H1 (cell line): ENCODE data around the gene SND1. TPM values are rescaled to one million over a fixed set of nuclear protein-coding genes. Genes with fewer than 3 reads are reported as not detected.

ENCODE experiments used
- CTCF ChIA-PET: fragments of 300-600 bp; sonication (Branson Sonifier 250); formaldehyde crosslinking; loops from one replicate; lab custom pipeline; 2021; ENCODE audit not compliant: partially characterized antibody; lab: Charles Lee
- POLR2A ChIA-PET: fragments of 300-600 bp; sonication (Branson Sonifier 250); formaldehyde crosslinking; loops from one replicate; lab custom pipeline; 2021; ENCODE audit warnings: inconsistent platforms; ENCODE audit not compliant: partially characterized antibody; lab: Charles Lee
- DNase-seq, 2 experiments: peaks; one replicate each; pipeline versions ENCODE4 v3.0.0 to v3.0.0-alpha.2; 2010 to 2022; ENCODE audit warnings: low spot score in 2 of 2, low read depth in 1 of 2, mixed read lengths in 1 of 2
- FAIRE-seq: peaks from 2 replicates; lab custom pipeline; 2011; peaks lifted over from hg19 to GRCh38; lab: Jason Lieb, UNC
- H2AFZ ChIP-seq: 2 replicates; pipeline ENCODE4 v1.8.1; 2012; ENCODE audit warnings: low read length, inconsistent platforms
- H2AK5ac ChIP-seq: 2 replicates; pipeline ENCODE4 v1.6.1; 2013; ENCODE audit warnings: low read depth, low read length
- H2BK120ac ChIP-seq: replicated peaks from 2 replicates; pipeline ENCODE3; 2013; ENCODE audit warnings: low read depth, low read length, inconsistent platforms
- H2BK12ac ChIP-seq: 2 replicates; pipeline ENCODE4 v1.6.1; 2013; ENCODE audit warnings: low read depth, low read length
- H2BK15ac ChIP-seq: 2 replicates; pipeline ENCODE4 v1.6.1; 2013; ENCODE audit warnings: low read length
- H2BK20ac ChIP-seq: 2 replicates; pipeline ENCODE4 v1.6.1; 2013; ENCODE audit warnings: low read length
- H2BK5ac ChIP-seq: 2 replicates; pipeline ENCODE4 v1.6.1; 2013; ENCODE audit warnings: low read depth, low read length
- H3K14ac ChIP-seq: 2 replicates; pipeline ENCODE4 v1.6.1; 2013; ENCODE audit warnings: inconsistent platforms; ENCODE audit not compliant: insufficient read length
- H3K18ac ChIP-seq: 2 replicates; pipeline ENCODE4 v1.6.1; 2013; ENCODE audit warnings: low read length; ENCODE audit errors: extremely low read depth
- H3K23ac ChIP-seq: 2 replicates; pipeline ENCODE4 v1.6.1; 2013; ENCODE audit warnings: inconsistent platforms; ENCODE audit not compliant: insufficient read length
- H3K23me2 ChIP-seq: 2 replicates; pipeline ENCODE4 v1.6.1; 2013; ENCODE audit warnings: low read depth, low read length
- H3K27ac ChIP-seq: 2 replicates; pipeline ENCODE4 v1.6.1; 2011; ENCODE audit warnings: low read depth, low read length, inconsistent platforms
- H3K27me3 ChIP-seq, 4 experiments: replicated peaks in 1 of 4; 1 replicate in 1 of 4; 2 replicates in 3 of 4; pipeline versions ENCODE4 v1.6.1 to v1.8.1; 2011 to 2013; ENCODE audit warnings: low read length in 3 of 4, mild to moderate bottlenecking in 3 of 4, inconsistent platforms in 2 of 4, mixed read lengths in 2 of 4, moderate library complexity in 1 of 4; ENCODE audit not compliant: control insufficient read depth in 3 of 4, insufficient read depth in 3 of 4; ENCODE audit errors: extremely low read depth in 1 of 4
- H3K36me3 ChIP-seq, 4 experiments: 2 replicates each; pipeline versions ENCODE4 v1.6.1 to v1.8.1; 2011 to 2013; ENCODE audit warnings: mild to moderate bottlenecking in 4 of 4, low read length in 3 of 4, moderate library complexity in 2 of 4, control low read depth in 1 of 4, inconsistent platforms in 1 of 4; ENCODE audit not compliant: insufficient read depth in 4 of 4, control insufficient read depth in 2 of 4
- H3K4ac ChIP-seq: replicated peaks from 2 replicates; pipeline ENCODE3; 2013; ENCODE audit warnings: low read length, low read depth, mixed read lengths, inconsistent platforms; ENCODE audit not compliant: insufficient read length
- H3K4me1 ChIP-seq, 4 experiments: replicated peaks in 1 of 4; 1 replicate in 1 of 4; 2 replicates in 3 of 4; pipeline versions ENCODE4 v1.6.1 to v1.8.1; 2011 to 2013; ENCODE audit warnings: low read length in 3 of 4, inconsistent platforms in 2 of 4, mixed read lengths in 1 of 4; ENCODE audit not compliant: insufficient read depth in 4 of 4, control insufficient read depth in 3 of 4
- H3K4me2 ChIP-seq, 2 experiments: 2 replicates each; pipeline versions ENCODE4 v1.6.1 to v1.8.1; 2011 to 2013; ENCODE audit warnings: low read depth in 2 of 2, low read length in 2 of 2, control low read depth in 1 of 2, inconsistent platforms in 1 of 2, mild to moderate bottlenecking in 1 of 2; ENCODE audit not compliant: insufficient read depth in 1 of 2
- H3K4me3 ChIP-seq, 4 experiments: fragments of 200-600, 300-600 bp in 1 of 4; sonication (generic), shearing (Covaris generic), sonication (Bioruptor Twin) in 1 of 4; 2 replicates each; pipeline versions ENCODE4 v1.5.1 to v1.8.1; 2011 to 2016; ENCODE audit warnings: low read length in 4 of 4, low read depth in 3 of 4, control low read depth in 2 of 4, inconsistent platforms in 2 of 4, mild to moderate bottlenecking in 2 of 4, mixed read lengths in 1 of 4, moderate library complexity in 1 of 4; ENCODE audit not compliant: insufficient read depth in 2 of 4; ENCODE audit errors: extremely low read depth in 1 of 4
- H3K56ac ChIP-seq: replicated peaks from 2 replicates; pipeline ENCODE3; 2013; ENCODE audit warnings: low read depth, mild to moderate bottlenecking, mixed read lengths, low read length, inconsistent platforms; ENCODE audit not compliant: insufficient read length
- H3K79me1 ChIP-seq: 2 replicates; pipeline ENCODE4 v1.6.1; 2013; ENCODE audit warnings: low read depth, low read length, control low read depth
- H3K79me2 ChIP-seq, 2 experiments: 2 replicates each; pipeline versions ENCODE4 v1.6.1 to v1.8.1; 2012 to 2013; ENCODE audit warnings: low read length in 2 of 2, mild to moderate bottlenecking in 2 of 2, inconsistent platforms in 1 of 2; ENCODE audit not compliant: insufficient read depth in 2 of 2, control insufficient read depth in 1 of 2
- H3K9ac ChIP-seq, 4 experiments: replicated peaks in 1 of 4; 1 replicate in 1 of 4; 2 replicates in 3 of 4; pipeline versions ENCODE4 v1.6.1 to v1.8.1; 2011 to 2013; ENCODE audit warnings: low read depth in 3 of 4, low read length in 3 of 4, control low read depth in 2 of 4, mild to moderate bottlenecking in 2 of 4, moderate library complexity in 2 of 4, inconsistent platforms in 1 of 4; ENCODE audit errors: extremely low read depth in 1 of 4
- H3K9me3 ChIP-seq, 2 experiments: 2 replicates each; pipeline versions ENCODE4 v1.6.1 to v1.8.1; 2012 to 2013; ENCODE audit warnings: mild to moderate bottlenecking in 2 of 2, moderate library complexity in 2 of 2, control low read depth in 1 of 2, inconsistent platforms in 1 of 2, low read depth in 1 of 2, low read length in 1 of 2, mixed read lengths in 1 of 2; ENCODE audit not compliant: insufficient read depth in 2 of 2
- H4K20me1 ChIP-seq, 2 experiments: replicated peaks in 1 of 2; 2 replicates each; pipeline versions ENCODE3 to v1.8.1; 2011 to 2013; ENCODE audit warnings: inconsistent platforms in 2 of 2, low read length in 2 of 2, mild to moderate bottlenecking in 1 of 2; ENCODE audit not compliant: insufficient read depth in 2 of 2, control insufficient read depth in 1 of 2
- H4K5ac ChIP-seq: 2 replicates; pipeline ENCODE4 v1.6.1; 2013; ENCODE audit warnings: low read length, low read depth, mixed read lengths, inconsistent platforms; ENCODE audit not compliant: insufficient read length
- H4K8ac ChIP-seq: 2 replicates; pipeline ENCODE4 v1.8.0; 2013; ENCODE audit warnings: mild to moderate bottlenecking, moderate library complexity, low read length, inconsistent platforms; ENCODE audit not compliant: insufficient read depth; ENCODE audit errors: extremely low read depth
- H4K91ac ChIP-seq: replicated peaks from 2 replicates; pipeline ENCODE3; 2013; ENCODE audit warnings: low read length, mixed read lengths, inconsistent platforms; ENCODE audit not compliant: insufficient read length
- ATF3 ChIP-seq: IDR thresholded peaks from 2 replicates; pipeline ENCODE4 v1.6.1; 2011; ENCODE audit warnings: low read depth, mild to moderate bottlenecking, low read length; ENCODE audit not compliant: insufficient read depth
- CBX8 ChIP-seq: fragments of 300-800, 300-1000 bp; sonication (generic); IDR thresholded peaks from 2 replicates; pipeline ENCODE4 v1.7.1; 2016; ENCODE audit warnings: low read depth, low read length, borderline replicate concordance
- CTCF ChIP-seq, 3 experiments: IDR thresholded peaks; 1 replicate in 2 of 3; 2 replicates in 1 of 3; pipeline versions ENCODE4 v1.5.1 to v1.6.1; 2011; ENCODE audit warnings: low read length in 3 of 3, mild to moderate bottlenecking in 3 of 3, inconsistent platforms in 2 of 3, low read depth in 1 of 3, moderate library complexity in 1 of 3; ENCODE audit not compliant: insufficient read depth in 1 of 3; ENCODE audit errors: control extremely low read depth in 1 of 3
- EZH2 ChIP-seq: fragments of 200-600 bp; sonication (generic); IDR thresholded peaks from 2 replicates; pipeline ENCODE4 v1.7.1; 2012; ENCODE audit warnings: low read depth, mild to moderate bottlenecking, moderate library complexity, low read length, inconsistent platforms; ENCODE audit not compliant: severe bottlenecking
- RAD21 ChIP-seq, 2 experiments: IDR thresholded peaks in 1 of 2; conservative IDR thresholded peaks in 1 of 2; 2 replicates each; pipeline ENCODE4 v1.6.1; 2011; ENCODE audit warnings: low read depth in 2 of 2, low read length in 2 of 2, improper control_type of control experiment in 1 of 2, inconsistent platforms in 1 of 2, mild to moderate bottlenecking in 1 of 2, moderate library complexity in 1 of 2
- RNF2 ChIP-seq: fragments of 200-900, 300-1000 bp; sonication (generic); IDR thresholded peaks from 2 replicates; pipeline ENCODE4 v1.7.1; 2016; ENCODE audit warnings: borderline replicate concordance, low read depth, mild to moderate bottlenecking, antibody characterized with exemption, low read length; ENCODE audit not compliant: poor library complexity, severe bottlenecking; ENCODE audit errors: missing control alignments
- SIRT6 ChIP-seq: IDR thresholded peaks from one replicate; pipeline ENCODE4 v1.7.1; 2012; ENCODE audit warnings: low read length, inconsistent platforms
- TAF7 ChIP-seq: optimal IDR thresholded peaks from 2 replicates; pipeline ENCODE3; 2011; ENCODE audit warnings: low read depth, mild to moderate bottlenecking, inconsistent platforms, low read length, moderate library complexity, borderline replicate concordance
- WGBS, 2 experiments: shearing (Covaris generic) in 1 of 2; methylation state at CpG; one replicate each; pipeline versions ENCODE4 v1.1.6 to v1.1.7; 2013 to 2015; ENCODE audit warnings: low lambda C conversion rate in 2 of 2, mixed read lengths in 2 of 2, inconsistent platforms in 1 of 2, low coverage in 1 of 2, missing lambda C conversion rate in 1 of 2; ENCODE audit not compliant: insufficient replicate concordance in 2 of 2, insufficient coverage in 1 of 2, insufficient read length in 1 of 2; ENCODE audit errors: extremely low coverage in 1 of 2, missing lambda C conversion rate in 1 of 2; 5-methylcytosine and 5-hydroxymethylcytosine counted together
- polyA plus RNA-seq, 7 experiments: library from polyadenylated mRNA; depleted of rRNA in 3 of 7; stranded (reverse) in 5 of 7; unstranded in 2 of 7; fragments of >200 nt in 5 of 7; fragments of 200-250 nt in 2 of 7; gene quantifications; 1 replicate in 5 of 7; 2 replicates in 1 of 7; 4 replicates in 1 of 7; pipeline versions ENCODE4 v1.2.1 to v1.2.3, GENCODE V29; 2011 to 2013; ENCODE audit warnings: missing spikeins in 2 of 7, mixed read lengths in 2 of 7
- total RNA-seq: library from RNA; stranded (reverse); fragmentation: NEBNext Ultra II Directional; extraction: Animal tissue kit (Norgen Biotek cat#: 25700); gene quantifications from 2 replicates; pipeline ENCODE4 v1.2.1, GENCODE V29; 2021

Gene SND1
- total and polyA plus RNA-seq, 2 of the 8 experiments (the other 6 are each of a cell fraction or from before 2014, with no cell fraction given): 122 to 290 TPM

- H2AFZ ChIP-seq: no peak overlapping the region
- peaks cover 0 to 8% (median 2%) of the 10 kb centered on the region in 4 experiments; a peak in 3 of 7 replicates for H3K4me1 ChIP-seq
- no peak overlapping the region for H2BK5ac ChIP-seq
- no peak overlapping the region for H3K23ac ChIP-seq
- DNase-seq: no peak
- no peaks in the 10 kb centered on the region for H3K9me3 ChIP-seq
- peaks cover 5 to 9% of the 10 kb centered on the region in 2 experiments for H4K20me1 ChIP-seq
- no peak overlapping the region for H2BK15ac ChIP-seq
- no peak overlapping the region for H3K4me3 ChIP-seq
- H4K91ac ChIP-seq: no peak overlapping the region
- H2BK12ac ChIP-seq: no peak overlapping the region
- 89% methylated on average over 15 of the region's 15 CpGs; no CpG with 5 or more reads in 1 of the 2 experiments for WGBS, 2 experiments
- no peak overlapping the region for H2BK20ac ChIP-seq
- ChIA-PET POLR2A (interaction anchor here (1.4 kb wide), 1 partner anchor 19 kb away, joined by 3 read pairs; no protein-coding TSS in a partner anchor), CTCF (interaction anchor here (0.8 to 16.6 kb wide), 8 partner anchors 7 to 135 kb away, joined by 3 to 135 read pairs (median 6); no protein-coding TSS in a partner anchor)
- H3K56ac ChIP-seq: no peak overlapping the region
- H3K23me2 ChIP-seq: no peaks in the 10 kb centered on the region
- H3K27me3 ChIP-seq: no peaks in the 10 kb centered on the region
- no peak overlapping the region for H4K8ac ChIP-seq
- no peak overlapping the region for H3K9ac ChIP-seq
- H3K79me1 ChIP-seq: peaks cover 2% of the 10 kb centered on the region; the same call in 1 of the 2 replicates
- no peak overlapping the region for H3K27ac ChIP-seq
- FAIRE-seq: no peak
- H3K36me3 ChIP-seq: peaks cover 0 to 3% (median 2%) of the 10 kb centered on the region in 4 experiments; a peak in 2 of 8 replicates
- H3K79me2 ChIP-seq: no peaks in the 10 kb centered on the region
- no peak overlapping the region for H3K4me2 ChIP-seq
- no peak overlapping the region for H4K5ac ChIP-seq
- no peak overlapping the region for H3K4ac ChIP-seq
- H3K18ac ChIP-seq: no peak overlapping the region
- H2BK120ac ChIP-seq: no peak overlapping the region
- no peak overlapping the region for H2AK5ac ChIP-seq
- H3K14ac ChIP-seq: no peak overlapping the region
- TF ChIP-seq EZH2 (no peak), RNF2 (no peak), TAF7 (no peak), CTCF (IDR thresholded peaks at IDR 0.05; ENCODE audit: control extremely low read depth in 1 of 3, insufficient read depth in 1 of 3, low read depth in 1 of 3, low read length in 3 of 3) (no peak), CBX8 (no peak), SIRT6 (no peak), ATF3 (no peak), RAD21 (IDR thresholded peaks at IDR 0.05 in 1 of 2, conservative IDR thresholded peaks at IDR 0.05 in 1 of 2; ENCODE audit: low read depth in 2 of 2, low read length in 2 of 2) (no peak)
Measured at GRCh38 chr7:128073671-128074310, 421.8 kb downstream of the SND1 start.
